Measurements from ENCODE around the gene HDAC5.
"Not testable (repeated sequence)": the region's sequence is repeated elsewhere in the genome, so short reads cannot be mapped to it uniquely, and the experiment has no call there.

Gene HDAC5

GRCh38 chr17:44063704-44064639 lies 59.5 kb downstream of the HDAC5 start:
- DNase-seq = no peak

- no peak for DNase-seq
Measured at GRCh38 chr17:44062871-44063270, 60.6 kb downstream of the HDAC5 start.

GRCh38 chr17:44061446-44061845 lies 62.0 kb downstream of the HDAC5 start:
- no peak for DNase-seq

GRCh38 chr17:44059101-44059892 lies 64.1 kb downstream of the HDAC5 start:
- no peak for DNase-seq

GRCh38 chr17:44053125-44053872 lies 70.1 kb downstream of the HDAC5 start:
- DNase-seq = no peak

GRCh38 chr17:44049294-44050060 lies 74.0 kb downstream of the HDAC5 start:
- DNase-seq = no peak

GRCh38 chr17:44046893-44047292 lies 76.5 kb downstream of the HDAC5 start:
- not testable (repeated sequence) for DNase-seq

- DNase-seq = no peak
Measured at GRCh38 chr17:44045486-44045885, 78.0 kb downstream of the HDAC5 start.

- no peak for DNase-seq
Measured at GRCh38 chr17:44044071-44044470, 79.4 kb downstream of the HDAC5 start.

GRCh38 chr17:44043272-44043696 lies 80.2 kb downstream of the HDAC5 start:
- no peak for DNase-seq

GRCh38 chr17:44039829-44040635 lies 83.4 kb downstream of the HDAC5 start:
- DNase-seq = no peak

- no peak for DNase-seq
Measured at GRCh38 chr17:44038604-44039011, 84.8 kb downstream of the HDAC5 start.

GRCh38 chr17:44037471-44037870 lies 86.0 kb downstream of the HDAC5 start:
- DNase-seq = no peak

GRCh38 chr17:44034688-44035087 lies 88.8 kb downstream of the HDAC5 start:
- DNase-seq = not testable (repeated sequence)

GRCh38 chr17:44033861-44034408 lies 89.5 kb downstream of the HDAC5 start:
- no peak for DNase-seq

GRCh38 chr17:44030482-44030881 lies 93.0 kb downstream of the HDAC5 start:
- no peak for DNase-seq

GRCh38 chr17:44029736-44030135 lies 93.7 kb downstream of the HDAC5 start:
- no peak for DNase-seq
